Stomach smooth muscle (tissue), 2 donors: ENCODE measurements around the gene HDAC4.

Experiments used
- H3K27ac ChIP-seq: one replicate; pipeline ENCODE4 v1.7.0; 2013; ENCODE audit warnings: mild to moderate bottlenecking, low read length, inconsistent platforms
- H3K27me3 ChIP-seq, 2 donors: one replicate each; pipeline ENCODE4 v1.7.0; 2013; ENCODE audit warnings: low read length in 2 of 2; ENCODE audit not compliant: insufficient read depth in 2 of 2, control insufficient read depth in 1 of 2
- H3K36me3 ChIP-seq, 2 donors: one replicate each; pipeline ENCODE4 v1.7.0; 2013; ENCODE audit warnings: low read length in 2 of 2; ENCODE audit not compliant: control insufficient read depth in 2 of 2, insufficient read depth in 2 of 2
- H3K4me1 ChIP-seq: one replicate; pipeline ENCODE4 v1.7.0; 2013; ENCODE audit warnings: low read length; ENCODE audit not compliant: control insufficient read depth, insufficient read depth
- H3K4me3 ChIP-seq, 2 donors: one replicate each; pipeline ENCODE4 v1.7.0; 2013; ENCODE audit warnings: low read length in 2 of 2
- H3K9ac ChIP-seq, 2 donors: one replicate each; pipeline ENCODE4 v1.7.0; 2013; ENCODE audit warnings: low read length in 2 of 2, mild to moderate bottlenecking in 1 of 2
- H3K9me3 ChIP-seq, 2 donors: one replicate each; pipeline ENCODE4 v1.7.0; 2013; ENCODE audit warnings: low read length in 2 of 2; ENCODE audit not compliant: control insufficient read depth in 2 of 2
- donor health status: healthy.
- donor health status: Pancreatic carcinoma.

HDAC4 gene

GRCh38 chr2:239154971-239155805 lies 245.6 kb downstream of the HDAC4 start:
- Histone ChIP-seq H3K27ac (no peak overlapping the region), H3K4me1 (peaks cover 18% of the 10 kb centered on the region), H3K36me3 (peaks cover 52 to 60% of the 10 kb centered on the region in 2 donors), H3K9ac (no peak overlapping the region), H3K9me3 (no peaks in the 10 kb centered on the region), H3K4me3 (no peak overlapping the region), H3K27me3 (no peaks in the 10 kb centered on the region)

GRCh38 chr2:239153806-239154591 lies 246.8 kb downstream of the HDAC4 start:
- no peaks in the 10 kb centered on the region for H3K9me3 ChIP-seq
- H3K4me3 ChIP-seq = no peak overlapping the region
- peaks cover 49 to 52% of the 10 kb centered on the region in 2 donors for H3K36me3 ChIP-seq
- no peak overlapping the region for H3K27ac ChIP-seq
- no peaks in the 10 kb centered on the region for H3K27me3 ChIP-seq
- peaks cover 18% of the 10 kb centered on the region for H3K4me1 ChIP-seq
- H3K9ac ChIP-seq = no peak overlapping the region

DNA sequence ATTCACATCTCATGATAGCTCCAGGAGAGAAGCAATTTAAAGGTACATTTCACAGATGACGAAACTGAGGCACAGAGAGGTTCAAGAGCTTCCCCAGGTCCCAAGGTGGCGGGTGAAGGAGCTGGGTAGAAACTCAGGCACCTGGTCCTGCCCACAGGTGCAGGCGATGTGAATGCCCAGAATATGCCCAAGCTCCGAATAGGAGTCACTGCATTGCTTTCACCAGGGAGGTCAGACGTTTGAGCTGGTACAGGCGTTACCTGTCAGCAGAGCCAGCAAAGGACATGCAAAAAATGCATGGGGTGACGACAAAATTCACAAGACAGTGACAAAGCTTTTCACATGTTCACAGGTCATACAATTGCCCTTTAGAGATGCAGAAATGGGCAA lies 247.9 kb downstream of the HDAC4 start:
- Histone ChIP-seq H3K9me3 (no peaks in the 10 kb centered on the region), H3K4me3 (no peak overlapping the region), H3K27ac (no peak overlapping the region), H3K27me3 (no peaks in the 10 kb centered on the region), H3K9ac (no peak overlapping the region), H3K36me3 (peaks cover 58 to 59% of the 10 kb centered on the region in 2 donors), H3K4me1 (peaks cover 17% of the 10 kb centered on the region)

DNA sequence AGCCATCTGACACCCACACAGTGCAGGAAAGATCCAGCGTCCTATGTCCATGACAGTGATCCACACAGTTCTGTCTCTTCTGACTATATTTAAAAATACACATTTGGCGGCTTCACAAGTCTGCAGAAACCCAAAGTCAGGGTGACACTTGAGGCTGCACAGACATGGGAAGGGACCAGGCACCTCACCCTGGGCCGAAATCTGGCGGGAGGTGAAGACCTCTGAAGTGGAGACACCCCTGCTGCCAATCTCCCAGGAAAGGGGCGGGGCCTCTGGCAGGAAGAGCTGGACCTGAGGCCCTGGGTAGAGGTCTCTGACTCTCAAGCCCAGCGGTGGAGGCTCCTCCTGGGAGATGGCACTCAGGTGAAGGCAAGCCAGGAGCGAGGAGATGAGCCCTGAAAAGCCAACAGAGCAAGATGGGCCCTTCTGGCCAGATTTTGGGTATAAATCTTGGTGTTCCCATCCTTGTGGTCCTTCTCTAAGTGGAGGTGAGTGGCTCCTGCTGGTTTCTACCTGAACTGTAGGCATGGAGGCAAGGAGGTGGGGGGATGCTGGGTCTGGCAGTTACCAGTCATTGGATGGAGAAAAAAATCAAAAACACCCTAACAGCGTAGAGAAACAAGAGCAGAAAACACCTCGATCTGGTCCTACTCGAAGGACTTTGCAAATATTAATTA lies 248.4 kb downstream of the HDAC4 start:
- H3K27ac ChIP-seq = peak overlapping the region; percentile 46

GRCh38 chr2:239151201-239152131 lies 249.4 kb downstream of the HDAC4 start:
- no peak overlapping the region for H3K9ac ChIP-seq
- peaks cover 12% of the 10 kb centered on the region for H3K4me1 ChIP-seq
- peak overlapping the region; percentile 46 for H3K27ac ChIP-seq
- H3K27me3 ChIP-seq = no peaks in the 10 kb centered on the region
- no peak overlapping the region for H3K4me3 ChIP-seq
- peaks cover 60 to 63% of the 10 kb centered on the region in 2 donors for H3K36me3 ChIP-seq
- no peaks in the 10 kb centered on the region for H3K9me3 ChIP-seq

More for the DNA sequence above, 248.4 kb downstream of the HDAC4 start:
- Histone ChIP-seq H3K4me1 (peaks cover 15% of the 10 kb centered on the region), H3K36me3 (peaks cover 61 to 64% of the 10 kb centered on the region in 2 donors), H3K4me3 (no peak overlapping the region), H3K9ac (no peak overlapping the region), H3K27me3 (no peaks in the 10 kb centered on the region), H3K9me3 (no peaks in the 10 kb centered on the region)

GRCh38 chr2:239150125-239151011 lies 250.5 kb downstream of the HDAC4 start:
- Histone ChIP-seq H3K4me1 (peaks cover 12% of the 10 kb centered on the region), H3K27ac (peak overlapping the region; percentile 46), H3K36me3 (peaks cover 56 to 59% of the 10 kb centered on the region in 2 donors), H3K4me3 (no peak overlapping the region), H3K9me3 (no peaks in the 10 kb centered on the region), H3K9ac (no peak overlapping the region), H3K27me3 (no peaks in the 10 kb centered on the region)

DNA sequence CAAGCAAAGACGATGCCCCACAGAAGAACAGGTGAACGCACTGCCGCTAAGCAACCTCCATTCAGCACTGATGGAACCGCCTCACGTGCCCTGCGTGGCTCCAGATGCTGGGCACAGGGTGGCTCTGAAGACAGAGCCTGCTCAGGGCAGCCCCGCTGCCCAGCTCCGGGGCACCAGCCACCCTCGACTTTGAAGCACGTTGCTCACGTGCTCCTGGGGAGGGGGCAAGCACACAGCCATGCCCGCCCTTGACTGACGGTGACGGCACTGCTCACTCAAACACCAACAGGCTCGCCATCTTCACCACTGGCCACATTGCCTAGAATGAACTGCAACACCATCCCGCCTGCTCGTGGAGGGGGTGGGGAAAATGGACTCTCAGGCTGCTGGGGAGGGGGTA lies 251.3 kb downstream of the HDAC4 start:
- H3K27ac ChIP-seq = no peak overlapping the region
- no peaks in the 10 kb centered on the region for H3K9me3 ChIP-seq
- peaks cover 12% of the 10 kb centered on the region for H3K4me1 ChIP-seq
- H3K9ac ChIP-seq = no peak overlapping the region
- no peaks in the 10 kb centered on the region for H3K27me3 ChIP-seq
- H3K36me3 ChIP-seq = peaks cover 58% of the 10 kb centered on the region in 2 donors
- no peak overlapping the region for H3K4me3 ChIP-seq

GRCh38 chr2:239148495-239149200 lies 252.2 kb downstream of the HDAC4 start:
- H3K27me3 ChIP-seq = no peaks in the 10 kb centered on the region
- H3K36me3 ChIP-seq = peaks cover 55 to 59% of the 10 kb centered on the region in 2 donors
- no peaks in the 10 kb centered on the region for H3K9me3 ChIP-seq
- no peak overlapping the region for H3K4me3 ChIP-seq
- peaks cover 19% of the 10 kb centered on the region for H3K4me1 ChIP-seq
- no peak overlapping the region for H3K27ac ChIP-seq
- H3K9ac ChIP-seq = no peak overlapping the region

GRCh38 chr2:239147376-239147775 lies 253.4 kb downstream of the HDAC4 start:
- no peak overlapping the region for H3K4me3 ChIP-seq
- H3K27me3 ChIP-seq = no peaks in the 10 kb centered on the region
- peaks cover 57 to 66% of the 10 kb centered on the region in 2 donors for H3K36me3 ChIP-seq
- H3K27ac ChIP-seq = no peak overlapping the region
- H3K9me3 ChIP-seq = no peaks in the 10 kb centered on the region
- no peak overlapping the region for H3K9ac ChIP-seq
- peaks cover 20% of the 10 kb centered on the region for H3K4me1 ChIP-seq
